Measurements from ENCODE around the gene CXCL14.

The CXCL14 gene

GRCh38 chr5:135593141-135593540, 14.3 kb upstream of the CXCL14 start:
- no peak for DNase-seq (ENCODE audit: low read depth in 2 of 2)
- no peak for TF ChIP-seq CTCF (IDR thresholded peaks at IDR 0.05; ENCODE audit: low read depth, low read length)
- H3K4me3 ChIP-seq (replicated peaks in 1 of 2; ENCODE audit: low read depth in 2 of 2, low read length in 2 of 2): no peak overlapping the region

- TF ChIP-seq CTCF (IDR thresholded peaks at IDR 0.05; ENCODE audit: low read depth, low read length): no peak
- H3K4me3 ChIP-seq (replicated peaks in 1 of 2; ENCODE audit: low read depth in 2 of 2, low read length in 2 of 2): no peak overlapping the region
These were observed 13.7 kb upstream of the CXCL14 start for GRCh38 chr5:135592312-135593045.

GRCh38 chr5:135591277-135591676, 12.5 kb upstream of the CXCL14 start:
- no peak overlapping the region for H3K4me3 ChIP-seq (replicated peaks in 1 of 2; ENCODE audit: low read depth in 2 of 2, low read length in 2 of 2)
- no peak for TF ChIP-seq CTCF (IDR thresholded peaks at IDR 0.05; ENCODE audit: low read depth, low read length)
- no peak for DNase-seq (ENCODE audit: low read depth in 2 of 2)

More at GRCh38 chr5:135592312-135593045, 13.7 kb upstream of the CXCL14 start:
- DNase-seq (ENCODE audit: low read depth in 2 of 2): no peak

- no peak overlapping the region for H3K4me3 ChIP-seq (replicated peaks in 1 of 2; ENCODE audit: low read depth in 2 of 2, low read length in 2 of 2)
- no peak for DNase-seq (ENCODE audit: low read depth in 2 of 2)
- TF ChIP-seq CTCF (IDR thresholded peaks at IDR 0.05; ENCODE audit: low read depth, low read length): no peak
These were observed 10.4 kb upstream of the CXCL14 start for GRCh38 chr5:135589152-135589551.

- no peak for DNase-seq (ENCODE audit: low read depth in 2 of 2)
- TF ChIP-seq CTCF (IDR thresholded peaks at IDR 0.05; ENCODE audit: low read depth, low read length): no peak
- no peak overlapping the region for H3K4me3 ChIP-seq (replicated peaks in 1 of 2; ENCODE audit: low read depth in 2 of 2, low read length in 2 of 2)
These were observed 9.2 kb upstream of the CXCL14 start for GRCh38 chr5:135587721-135588663.

- DNase-seq (ENCODE audit: low read depth in 2 of 2): no peak
- no peak for TF ChIP-seq CTCF (IDR thresholded peaks at IDR 0.05; ENCODE audit: low read depth, low read length)
- no peak overlapping the region for H3K4me3 ChIP-seq (replicated peaks in 1 of 2; ENCODE audit: low read depth in 2 of 2, low read length in 2 of 2)
These were observed 6.1 kb upstream of the CXCL14 start for GRCh38 chr5:135584918-135585317.
